SIG-M5 treated with dmso at 0.1 percent for 504 hours (cell line): ENCODE data around the gene SEC24C.
"Not testable (repeated sequence)": the region's sequence is repeated elsewhere in the genome, so short reads cannot be mapped to it uniquely, and the experiment has no call there.

Source experiments
- DNase-seq: peaks from one replicate; lab custom pipeline; 2025; ENCODE audit not compliant: unreplicated experiment; lab: John Stamatoyannopoulos, UW

The SEC24C gene

DNA sequence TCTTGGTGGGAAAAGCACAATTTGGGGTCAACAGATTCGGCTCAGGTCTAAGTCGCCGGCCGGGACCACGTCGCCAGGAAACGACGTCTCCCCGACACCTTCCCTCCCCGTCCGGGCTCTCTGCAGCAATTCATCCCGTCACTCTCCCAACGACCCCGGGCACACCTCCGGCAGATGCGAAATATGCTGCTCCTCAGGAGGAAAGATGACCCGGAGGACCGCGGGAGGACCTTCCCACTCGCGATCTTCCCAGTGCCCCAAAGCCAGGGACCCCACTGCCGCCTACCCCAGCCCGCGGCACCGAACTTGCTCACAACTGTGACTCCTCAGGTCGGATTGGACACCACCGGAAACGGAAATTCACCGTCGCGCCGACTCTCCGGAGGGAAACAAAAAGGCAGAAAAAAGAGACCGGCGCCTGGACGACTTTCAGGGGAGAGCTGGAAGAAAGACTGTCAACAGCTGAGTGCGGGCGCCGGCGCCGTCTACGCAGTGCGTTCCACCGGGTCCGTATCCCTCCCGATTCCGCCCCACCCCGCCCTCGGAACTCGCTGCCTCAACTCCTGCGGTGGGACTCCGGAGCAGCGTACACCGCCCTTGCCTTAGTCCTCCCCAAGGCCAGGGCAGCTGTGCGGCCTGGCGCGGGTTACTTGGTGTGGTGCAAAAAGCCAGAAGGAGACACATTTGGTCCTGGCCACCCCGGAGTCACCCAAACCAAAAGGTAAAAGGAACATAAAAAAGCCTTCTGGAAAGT lies 13.8 kb upstream of the SEC24C start:
- peak; percentile 77 for DNase-seq

DNA sequence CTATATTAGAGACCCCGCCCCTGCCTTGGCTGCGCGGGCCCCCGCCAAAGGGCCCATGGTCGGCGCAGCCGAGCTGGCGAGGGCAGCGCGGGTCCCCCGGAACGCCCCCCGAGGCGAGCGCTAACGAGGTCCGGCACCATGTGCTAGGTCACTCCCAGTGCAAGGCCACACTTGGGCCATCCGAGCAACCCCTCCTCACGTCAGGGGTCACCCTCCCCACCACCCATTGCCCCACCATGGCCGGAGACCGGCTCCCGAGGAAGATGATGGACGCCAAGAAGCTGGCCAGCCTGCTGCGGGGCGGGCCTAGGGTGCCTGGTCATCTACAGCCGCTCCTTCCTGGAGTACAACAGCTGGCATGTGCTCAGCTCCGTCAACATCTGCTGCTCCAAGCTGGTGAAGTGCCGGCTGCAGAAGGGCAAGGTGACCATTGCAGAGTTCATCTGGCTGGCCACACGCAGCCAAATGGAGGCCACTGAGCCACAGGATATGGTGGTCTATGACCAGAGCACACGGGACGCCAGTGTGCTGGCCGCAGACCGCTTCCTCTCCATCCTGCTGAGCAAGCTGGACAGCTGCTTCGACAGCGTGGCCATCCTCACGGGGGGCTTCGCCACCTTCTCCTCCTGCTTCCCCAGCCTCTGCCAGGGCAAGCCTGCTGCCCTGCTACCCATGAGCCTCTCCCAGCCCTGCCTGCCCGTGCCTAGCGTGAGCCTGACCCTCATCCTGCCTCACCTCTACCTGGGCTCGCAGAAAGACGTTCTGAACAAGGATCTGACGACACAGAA lies 12.4 kb upstream of the SEC24C start:
- DNase-seq: no peak

DNA sequence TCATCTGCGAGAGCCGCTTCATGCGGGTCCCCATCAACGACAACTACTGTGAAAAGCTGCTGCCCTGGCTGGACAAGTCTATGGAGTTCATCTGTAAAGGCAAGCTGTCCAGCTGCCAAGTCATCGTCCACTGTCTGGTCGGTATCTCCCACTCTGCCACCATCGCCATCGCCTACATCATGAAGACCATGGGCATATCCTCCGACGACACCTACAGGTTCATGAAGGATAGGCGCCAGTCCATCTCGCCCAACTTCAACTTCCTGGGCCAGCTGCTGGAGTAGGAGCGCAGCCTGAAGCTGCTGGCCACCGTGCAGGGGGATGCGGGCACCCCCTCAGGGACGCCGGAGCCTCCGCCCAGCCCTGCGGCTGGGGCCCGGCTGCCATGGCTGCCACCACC lies 11.7 kb upstream of the SEC24C start:
- no peak for DNase-seq

DNA sequence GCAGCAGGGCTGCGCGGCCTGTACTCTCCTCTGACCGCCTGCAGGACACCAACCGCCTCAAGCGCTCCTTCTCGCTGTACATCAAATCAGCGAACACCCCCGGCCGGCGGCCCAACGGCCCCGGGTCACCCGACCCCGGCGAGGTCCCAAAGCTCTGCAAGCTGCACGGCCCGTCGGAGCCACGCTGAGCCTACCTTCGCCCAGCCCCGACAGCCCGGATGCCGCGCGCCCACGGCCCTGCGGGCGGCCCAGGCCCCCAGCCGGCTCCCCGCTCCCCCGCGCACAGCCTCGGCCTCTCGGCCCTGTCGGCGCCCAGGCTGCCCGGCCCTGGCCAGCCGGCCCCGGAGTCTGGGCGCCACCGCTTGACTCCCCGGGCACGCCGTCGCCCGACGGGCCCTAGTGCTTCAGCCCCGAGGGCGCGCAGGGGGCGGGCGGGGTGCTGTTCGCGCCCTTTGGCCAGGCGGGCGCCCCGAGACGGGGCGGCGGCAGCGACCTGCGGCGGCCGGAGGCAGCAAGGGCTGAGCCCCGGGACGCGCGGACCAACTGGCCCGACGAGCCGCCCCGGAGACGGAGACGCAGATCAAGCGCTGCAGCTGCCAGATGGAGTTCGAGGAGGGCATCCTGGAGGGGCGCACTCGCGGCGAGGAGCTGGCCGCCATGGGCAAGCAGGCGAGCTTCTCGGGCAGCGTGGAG lies 11.1 kb upstream of the SEC24C start:
- no peak for DNase-seq

DNA sequence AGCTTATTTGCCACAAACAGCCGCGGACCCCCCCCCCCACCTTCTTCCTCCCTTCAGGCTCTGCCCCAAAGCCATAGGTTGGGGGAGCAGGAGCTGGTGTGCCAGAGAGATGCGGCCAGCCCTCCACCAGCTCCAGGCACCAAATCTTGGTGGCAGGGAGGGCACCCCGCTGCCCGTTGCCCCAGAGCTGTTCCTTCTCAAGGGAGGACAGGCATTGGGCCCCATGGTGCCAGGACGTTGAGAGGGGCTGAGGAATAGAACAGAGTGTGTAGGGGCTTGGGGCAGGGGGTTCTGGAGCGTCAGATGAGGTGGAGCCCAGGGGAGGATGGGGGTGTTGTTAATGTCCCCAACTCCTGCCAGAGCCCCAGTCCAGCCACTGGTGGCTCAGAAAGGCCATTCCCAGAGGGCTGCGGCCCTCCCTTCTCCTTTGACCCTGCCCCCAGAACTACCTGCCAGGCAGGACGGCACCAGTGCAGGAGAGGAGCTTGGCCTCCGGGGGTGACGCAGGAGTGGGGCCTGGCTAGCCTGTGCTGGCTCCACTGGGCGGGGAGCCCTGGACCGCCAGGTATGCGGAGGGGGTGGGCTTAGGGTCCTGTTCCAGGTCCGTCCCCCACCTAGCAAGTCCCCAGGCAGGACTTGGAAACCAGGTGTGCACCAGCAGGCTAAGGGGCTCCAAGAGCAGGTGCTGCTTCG lies 10.0 kb upstream of the SEC24C start:
- DNase-seq: no peak

DNA sequence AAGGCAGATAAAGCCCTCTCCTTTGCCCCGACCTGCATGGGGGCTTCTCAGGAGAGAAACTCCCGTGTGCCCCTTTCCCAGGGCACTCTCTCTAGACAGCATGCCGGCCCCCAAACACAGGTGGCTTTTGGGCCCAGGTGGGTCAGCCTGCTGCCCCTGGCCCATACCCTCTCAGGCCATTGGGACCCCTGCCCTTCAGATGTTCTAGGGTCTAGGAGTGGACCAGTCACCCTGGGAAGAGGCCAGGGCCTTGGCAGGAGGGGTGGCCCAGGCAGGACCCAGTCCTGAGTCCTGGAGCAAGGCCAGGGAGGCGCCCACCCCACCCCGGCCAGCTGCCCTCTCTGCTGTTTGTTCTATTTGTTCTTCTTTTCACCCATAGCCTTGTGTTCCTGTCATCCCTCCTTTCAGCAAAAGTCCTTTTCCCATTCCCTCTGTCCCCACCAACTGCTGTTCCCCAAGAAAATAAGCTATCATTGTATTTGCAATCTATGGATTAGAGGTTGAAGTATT lies 9.3 kb upstream of the SEC24C start:
- DNase-seq: no peak

DNA sequence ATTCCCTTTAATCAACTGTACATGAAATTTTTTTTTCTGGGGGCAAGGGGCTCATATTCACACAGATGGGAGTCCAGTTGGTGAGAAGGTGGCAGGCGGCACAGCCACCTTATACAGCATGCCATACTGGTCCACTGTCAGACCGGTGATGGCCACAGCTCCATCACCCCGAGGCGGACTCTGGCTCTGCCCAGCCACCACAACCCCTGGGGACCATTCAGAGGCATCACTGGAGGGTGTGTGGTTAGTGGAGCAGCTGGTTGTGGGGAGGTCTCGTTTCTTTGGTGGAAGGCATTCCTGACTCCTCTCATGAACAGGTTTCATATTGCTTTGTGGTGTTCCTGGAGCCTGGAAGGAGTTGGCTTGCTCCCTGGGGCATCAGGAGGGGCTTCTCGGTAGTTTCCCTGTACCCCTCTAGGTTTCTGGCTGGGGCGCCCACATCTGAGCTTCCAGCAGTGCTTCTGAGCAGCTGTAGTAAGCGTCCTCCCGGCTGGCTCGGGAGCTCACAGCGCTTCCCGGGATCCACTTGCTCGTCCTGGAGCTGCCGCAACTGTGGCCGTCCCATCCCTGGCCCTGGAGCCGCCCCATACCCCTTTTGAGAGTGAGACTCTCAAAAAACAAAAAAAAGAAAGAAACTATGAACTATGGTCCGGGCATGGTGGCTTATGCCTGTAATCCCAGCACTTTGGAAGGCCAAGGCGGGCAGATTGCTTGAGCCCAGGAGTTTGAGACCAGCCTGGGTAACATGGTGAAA lies 3.5 kb upstream of the SEC24C start:
- DNase-seq: not testable (repeated sequence)

DNA sequence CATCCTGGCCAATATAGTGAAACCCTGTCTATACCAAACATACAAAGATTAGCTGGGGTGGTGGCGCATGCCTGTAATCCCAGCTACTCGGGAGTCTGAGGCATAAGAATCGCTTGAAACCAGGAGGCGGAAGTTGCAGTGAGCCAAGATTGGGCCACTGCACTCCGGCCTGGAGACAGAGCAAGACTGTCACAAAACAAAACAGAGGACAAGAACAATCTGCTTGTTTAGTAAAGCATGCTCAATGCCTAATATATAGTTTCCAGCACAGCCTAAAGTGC lies 1.8 kb upstream of the SEC24C start:
- DNase-seq: no peak

DNA sequence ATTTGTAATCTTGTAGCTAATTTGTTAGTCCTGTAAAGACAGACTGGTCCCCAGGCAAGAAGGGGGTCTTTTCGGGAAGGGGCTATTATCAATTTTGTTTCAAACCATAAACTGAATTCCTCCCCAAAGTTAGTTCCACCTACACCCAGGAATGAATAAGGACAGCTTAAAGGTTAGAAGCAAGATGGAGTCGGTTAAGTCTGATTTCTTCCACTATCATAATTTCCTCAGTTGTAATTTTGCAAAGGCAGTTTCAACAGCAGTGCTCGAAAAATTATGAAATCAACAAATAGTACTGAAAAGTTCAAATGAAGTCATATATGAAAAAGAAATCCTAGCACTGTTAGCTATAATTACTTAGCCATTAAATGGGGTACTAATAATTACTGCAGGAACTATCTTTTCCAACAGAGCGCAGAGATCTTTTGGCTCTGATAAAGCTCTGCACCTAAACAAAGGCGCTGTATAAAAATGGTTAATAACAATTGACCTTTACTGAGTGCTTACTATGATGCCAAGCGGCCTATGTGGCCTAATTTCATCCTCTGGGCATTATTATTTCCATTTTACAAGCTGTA lies 756 bp upstream of the SEC24C start:
- DNase-seq: no peak

DNA sequence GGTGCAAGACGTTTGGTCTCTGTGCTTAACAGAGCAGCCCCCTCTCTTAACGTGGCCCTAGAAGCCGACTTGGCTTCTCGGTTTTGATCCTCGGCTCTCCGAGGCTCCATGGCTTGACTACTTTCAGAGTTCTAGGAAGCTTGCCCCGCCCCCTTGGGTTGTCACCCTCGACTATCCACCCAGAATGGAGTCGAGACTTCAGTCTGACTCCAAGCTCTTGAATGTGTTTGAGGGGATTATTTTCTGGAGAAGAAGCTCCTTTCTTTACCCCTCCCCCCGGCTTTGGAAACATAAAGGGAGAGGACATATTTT lies 448 bp downstream of the SEC24C start:
- DNase-seq: peak; percentile 46

DNA sequence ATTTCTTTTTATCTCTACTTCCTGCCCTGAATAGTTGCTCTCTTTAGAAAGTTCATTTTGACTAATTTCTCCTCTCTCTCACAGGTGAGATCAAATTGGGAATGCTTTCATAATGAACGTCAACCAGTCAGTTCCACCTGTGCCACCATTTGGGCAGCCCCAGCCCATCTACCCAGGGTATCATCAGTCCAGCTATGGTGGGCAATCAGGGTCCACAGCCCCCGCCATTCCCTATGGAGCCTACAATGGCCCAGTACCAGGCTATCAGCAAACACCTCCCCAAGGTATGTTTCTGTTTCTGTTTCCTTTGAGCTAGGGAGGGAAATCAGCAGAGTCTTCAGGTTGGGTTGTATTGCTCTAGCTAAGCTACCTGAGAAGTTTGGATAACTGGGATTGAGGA lies 2.5 kb downstream of the SEC24C start:
- DNase-seq: no peak

DNA sequence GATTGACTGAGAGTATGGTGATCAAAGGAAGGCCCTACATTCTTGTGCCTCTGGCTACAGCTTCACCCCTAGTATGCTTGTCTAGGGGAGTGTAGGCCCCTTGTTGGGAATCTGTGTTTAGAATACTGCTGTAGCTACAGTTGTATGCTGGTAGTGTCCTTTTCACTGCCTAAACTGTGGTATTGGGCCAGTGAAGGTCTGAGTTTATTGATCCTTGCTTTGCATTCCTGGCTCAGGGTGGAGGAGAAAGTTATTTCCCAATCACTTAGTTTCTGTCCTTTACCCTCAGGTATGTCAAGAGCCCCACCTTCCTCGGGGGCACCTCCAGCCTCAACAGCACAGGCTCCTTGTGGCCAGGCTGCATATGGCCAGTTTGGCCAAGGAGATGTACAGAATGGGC lies 6.6 kb downstream of the SEC24C start:
- DNase-seq: no peak

DNA sequence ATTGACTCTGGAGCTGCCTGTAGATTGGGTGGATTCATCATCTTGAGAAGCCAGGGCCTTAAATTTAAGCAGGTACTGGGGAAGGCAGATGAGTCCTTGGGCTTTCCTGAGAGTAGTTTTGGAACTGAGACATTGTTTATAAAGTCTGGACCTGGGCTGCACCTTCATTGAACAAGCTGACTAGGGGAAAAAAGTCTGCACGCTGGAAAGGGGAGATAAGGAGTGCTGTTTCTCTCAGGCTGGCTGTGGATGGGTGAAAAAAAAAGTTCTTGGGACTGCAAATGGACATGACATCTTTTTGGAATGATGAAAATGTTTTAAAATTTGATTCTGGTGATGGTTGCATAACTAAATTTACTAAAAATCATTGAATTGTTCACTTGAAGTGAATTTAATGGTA lies 12.0 kb downstream of the SEC24C start:
- DNase-seq: no peak

DNA sequence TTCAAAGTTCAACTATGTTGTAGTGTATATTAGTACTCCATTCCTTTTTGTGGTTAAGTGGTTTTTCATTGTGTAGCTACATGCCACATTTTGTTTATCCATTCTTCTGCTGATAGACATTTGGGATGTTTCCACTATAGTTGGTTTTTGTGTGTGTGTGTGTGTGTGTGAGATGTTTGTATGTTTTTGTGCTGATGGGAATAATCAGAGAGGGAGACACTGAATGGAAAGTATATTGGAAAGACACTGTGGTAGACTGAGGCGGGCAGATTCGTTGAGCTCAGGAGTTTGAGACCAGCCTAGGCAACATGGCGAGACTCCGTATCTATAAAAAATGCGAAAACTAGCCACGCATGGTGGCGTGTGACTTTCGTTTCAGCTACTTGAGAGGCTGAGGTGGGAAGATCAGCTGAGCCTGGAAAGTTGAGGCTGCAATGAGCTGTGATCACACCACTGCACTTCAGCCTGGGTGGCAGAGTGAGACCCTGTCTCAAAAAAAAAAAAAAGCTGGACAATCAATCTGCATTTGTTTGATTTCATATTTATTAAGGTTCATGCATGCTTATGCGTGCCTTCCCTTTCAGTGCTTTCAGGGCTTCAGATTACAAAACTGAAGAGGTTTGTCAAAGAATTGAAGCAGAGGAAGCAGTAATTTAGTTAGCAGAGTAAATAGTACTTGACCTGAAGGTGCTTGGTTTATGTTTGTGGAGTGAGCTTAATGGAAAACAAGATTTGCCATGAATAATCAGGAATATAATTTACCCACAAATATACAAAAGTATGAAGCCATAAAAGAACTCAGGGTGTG lies 14.7 kb downstream of the SEC24C start:
- DNase-seq: no peak

DNA sequence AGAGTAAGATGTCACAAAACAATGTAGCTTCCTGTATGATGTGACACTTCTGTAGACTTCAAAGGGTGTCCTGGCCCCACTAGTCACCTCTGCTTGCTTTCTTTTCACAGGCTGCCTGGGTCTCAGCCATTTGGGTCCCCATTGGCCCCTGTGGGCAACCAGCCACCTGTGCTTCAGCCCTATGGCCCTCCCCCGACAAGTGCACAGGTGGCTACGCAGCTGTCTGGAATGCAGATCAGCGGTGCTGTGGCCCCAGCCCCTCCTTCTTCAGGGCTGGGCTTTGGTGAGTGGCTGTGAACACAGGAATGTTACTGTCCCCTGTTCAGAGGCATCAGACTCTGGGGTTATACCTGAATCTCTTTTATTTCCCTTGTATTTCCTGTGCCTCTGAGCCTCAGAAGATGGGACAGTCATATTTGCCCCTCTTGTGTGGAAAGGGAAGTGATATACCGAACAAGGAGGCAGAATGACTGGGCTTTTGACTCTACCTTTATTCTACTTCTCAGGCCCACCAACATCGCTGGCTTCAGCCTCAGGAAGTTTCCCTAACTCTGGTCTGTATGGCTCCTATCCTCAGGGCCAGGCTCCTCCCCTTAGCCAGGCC lies 15.4 kb downstream of the SEC24C start:
- no peak for DNase-seq

DNA sequence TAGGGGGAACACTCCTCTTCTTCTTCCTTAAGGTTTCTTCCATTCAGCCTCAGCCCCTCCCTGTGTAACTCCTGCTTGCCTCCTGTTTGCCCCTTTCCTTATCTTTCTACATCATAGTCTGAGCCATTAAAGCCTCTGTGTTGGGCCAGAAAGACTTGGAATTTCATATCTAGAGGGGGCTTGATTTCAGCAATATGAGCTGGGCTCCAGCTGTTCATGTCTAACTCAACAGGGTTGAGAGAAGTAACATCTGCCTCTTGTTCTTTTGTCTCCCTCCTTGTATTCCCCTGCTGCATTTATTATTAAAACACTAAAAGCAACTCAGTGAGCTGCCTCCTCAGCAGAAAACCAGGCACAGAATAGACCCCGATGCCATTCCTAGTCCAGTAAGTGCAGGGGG lies 17.6 kb downstream of the SEC24C start:
- no peak for DNase-seq

DNA sequence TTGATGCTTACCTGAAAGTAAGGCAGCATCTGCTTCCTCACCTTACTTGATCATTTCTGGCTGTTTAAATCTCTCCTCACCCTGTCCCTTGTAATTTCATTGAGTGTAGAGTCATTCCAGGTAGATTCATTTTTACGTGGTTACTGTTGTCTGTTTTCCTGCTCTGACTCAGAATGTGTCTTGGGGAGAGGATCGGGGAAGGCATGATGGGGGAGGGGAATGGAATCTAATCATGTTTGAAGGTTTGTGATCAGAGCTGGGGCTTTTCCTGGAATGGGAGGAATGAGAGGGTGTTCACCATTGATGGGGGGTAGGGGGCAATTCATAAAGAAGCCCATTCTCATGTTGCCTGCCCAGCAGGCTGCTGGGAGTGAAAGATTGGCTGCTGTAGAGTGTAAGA lies 18.7 kb downstream of the SEC24C start:
- no peak for DNase-seq

DNA sequence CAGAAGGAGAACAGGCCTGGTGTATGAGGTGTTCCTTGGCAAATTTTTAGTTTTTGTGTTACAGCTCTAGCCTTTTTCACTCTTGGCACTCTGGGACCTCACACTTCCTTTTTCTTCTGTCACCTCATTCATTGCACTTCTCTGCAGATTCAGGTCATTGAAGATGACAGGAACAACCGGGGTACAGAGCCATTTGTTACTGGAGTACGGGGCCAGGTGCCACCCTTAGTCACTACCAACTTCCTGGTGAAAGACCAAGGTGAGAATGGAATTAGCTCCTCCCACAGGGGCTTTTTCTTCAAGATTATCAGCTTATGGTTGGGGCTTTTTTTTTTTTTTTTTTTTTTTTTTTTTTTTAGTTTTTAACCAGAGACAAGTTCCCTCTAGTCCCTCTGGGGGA lies 19.2 kb downstream of the SEC24C start:
- no peak for DNase-seq

DNA sequence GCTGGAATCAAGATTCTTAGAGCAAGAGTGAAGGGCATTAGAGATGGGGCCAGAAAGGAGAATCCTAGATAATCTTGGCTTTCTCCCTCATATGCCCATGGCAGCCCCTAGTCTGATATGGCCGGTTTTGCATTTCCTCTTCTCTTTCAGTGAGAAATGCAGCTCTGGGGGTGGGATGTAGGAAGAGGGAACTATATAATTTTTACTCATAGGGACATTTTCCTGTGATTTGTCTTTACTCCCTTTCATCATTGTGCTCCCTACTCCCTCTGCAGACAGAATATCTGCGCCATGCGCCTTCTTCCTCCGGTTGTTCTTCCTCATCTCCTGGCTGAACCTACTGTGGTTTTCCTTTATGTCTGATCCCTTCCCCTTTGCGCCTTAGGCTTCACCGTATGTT lies 20.9 kb downstream of the SEC24C start:
- DNase-seq: no peak
